PC-9 (cell line): Measurements from ENCODE around the gene CTNNBL1. TPM values are rescaled to one million over a fixed set of nuclear protein-coding genes. Genes with fewer than 3 reads are reported as not detected.

Source experiments
- BruUV-seq: library from RNA; stranded (reverse); fragments of 400-500 nt; replicated peaks from 2 replicates; lab custom pipeline; 2021; lab: Mats Ljungman, UMichigan
- CTCF ChIA-PET: fragments of 300-600 bp; sonication (Branson Sonifier 250); formaldehyde crosslinking; loops from one replicate; lab custom pipeline; 2022; ENCODE audit warnings: antibody characterized with exemption; lab: Charles Lee
- POLR2A ChIA-PET: fragments of 300-600 bp; sonication (Branson Sonifier 250); formaldehyde crosslinking; loops from one replicate; lab custom pipeline; 2022; ENCODE audit warnings: antibody characterized with exemption; ENCODE audit not compliant: unreplicated experiment; lab: Charles Lee
- DNase-seq, 2 experiments: peaks; one replicate each; pipeline versions ENCODE4 v3.0.0 to v3.0.0-alpha.2; 2015 to 2022; ENCODE audit warnings: mixed read lengths in 1 of 2
- H2AFZ ChIP-seq: fragments of 200-600 bp; sonication (generic); 2 replicates; pipeline ENCODE4 v1.8.1; 2017; ENCODE audit warnings: antibody characterized with exemption
- H3F3A ChIP-seq: fragments of 200-600 bp; sonication (generic); 2 replicates; pipeline ENCODE4 v1.8.1; 2017; ENCODE audit warnings: antibody characterized with exemption, mild to moderate bottlenecking, low read depth; ENCODE audit not compliant: insufficient read depth
- H3K27ac ChIP-seq: fragments of 200-600 bp; sonication (generic); 2 replicates; pipeline ENCODE4 v1.6.1; 2016; ENCODE audit warnings: mixed run types
- H3K27me3 ChIP-seq: fragments of 200-600 bp; sonication (generic); 2 replicates; pipeline ENCODE4 v1.6.1; 2016; ENCODE audit warnings: low read depth, mixed run types; ENCODE audit not compliant: insufficient read depth
- H3K36me3 ChIP-seq: fragments of 200-600 bp; sonication (generic); 2 replicates; pipeline ENCODE4 v1.6.1; 2016; ENCODE audit warnings: low read depth, mixed run types
- H3K4me1 ChIP-seq: fragments of 200-600 bp; sonication (generic); replicated peaks from 2 replicates; pipeline ENCODE4 v1.6.1; 2016; ENCODE audit warnings: mixed run types; ENCODE audit not compliant: insufficient read depth
- H3K4me2 ChIP-seq: fragments of 200-600 bp; sonication (generic); 2 replicates; pipeline ENCODE4 v1.6.1; 2017; ENCODE audit warnings: mixed run types
- H3K4me3 ChIP-seq: fragments of 200-600 bp; sonication (generic); 2 replicates; pipeline ENCODE4 v1.6.1; 2016; ENCODE audit warnings: mixed run types
- H3K79me2 ChIP-seq: fragments of 200-600 bp; sonication (generic); 2 replicates; pipeline ENCODE4 v1.6.1; 2017; ENCODE audit warnings: low read depth, mixed run types
- H3K9me2 ChIP-seq: fragments of 200-600 bp; sonication (generic); 2 replicates; pipeline ENCODE4 v1.8.1; 2017; ENCODE audit warnings: mild to moderate bottlenecking; ENCODE audit not compliant: insufficient read depth
- H3K9me3 ChIP-seq: fragments of 200-600 bp; sonication (generic); 2 replicates; pipeline ENCODE4 v1.8.1; 2016; ENCODE audit warnings: low read depth; ENCODE audit not compliant: insufficient read depth
- H4K20me1 ChIP-seq: fragments of 200-600 bp; sonication (generic); 2 replicates; pipeline ENCODE4 v1.8.1; 2017; ENCODE audit not compliant: insufficient read depth
- CTCF ChIP-seq: fragments of 200-600 bp; sonication (generic); conservative IDR thresholded peaks from 2 replicates; pipeline ENCODE4 v1.6.1; 2017; ENCODE audit warnings: mixed run types, antibody characterized with exemption, mild to moderate bottlenecking, moderate library complexity
- EZH2 ChIP-seq: fragments of 200-600 bp; sonication (generic); IDR thresholded peaks from 2 replicates; pipeline ENCODE4 v1.8.0; 2017; ENCODE audit warnings: antibody characterized with exemption, low read depth
- intact Hi-C: fragments of 100-400 bp; cut with micrococcal nuclease; formaldehyde crosslinking; loops from one replicate; pipeline ENCODE4 v1.10.0; 2022; ENCODE audit not compliant: unreplicated experiment
- total RNA-seq: library from RNA; stranded (reverse); gene quantifications from 2 replicates; pipeline ENCODE4 v1.2.3, GENCODE V29; 2021

The CTNNBL1 gene
- total RNA-seq, 1 experiment from 2014 or later, result 83.5 TPM

- CTCF ChIA-PET, result no interaction called here
Observed at GRCh38 chr20:37773291-37773826, 79.5 kb downstream of the CTNNBL1 start.

GRCh38 chr20:37774156-37774555 lies 80.3 kb downstream of the CTNNBL1 start:
- Histone ChIP-seq H3K27me3 (no peaks in the 10 kb centered on the region), H3F3A (no peaks in the 10 kb centered on the region), H2AFZ (no peak overlapping the region), H3K27ac (no peak overlapping the region), H3K79me2 (no peaks in the 10 kb centered on the region), H3K4me3 (no peak overlapping the region), H3K36me3 (no peaks in the 10 kb centered on the region), H4K20me1 (no peaks in the 10 kb centered on the region), H3K4me2 (no peak overlapping the region), H3K4me1 (no peaks in the 10 kb centered on the region), H3K9me3 (no peaks in the 10 kb centered on the region), H3K9me2 (no peaks in the 10 kb centered on the region)
- ChIA-PET POLR2A (no interaction called here), CTCF (no interaction called here)
- intact Hi-C loops, result no loop called here
- TF ChIP-seq CTCF, result no peak
- TF ChIP-seq EZH2, result no peak
- BruUV-seq, result no TSS peak
- no peak for DNase-seq

More at GRCh38 chr20:37773291-37773826, 79.5 kb downstream of the CTNNBL1 start:
- no peaks in the 10 kb centered on the region for H3K9me3 ChIP-seq
- H4K20me1 ChIP-seq, result no peaks in the 10 kb centered on the region
- no peak overlapping the region for H3K27ac ChIP-seq
- intact Hi-C loops, result no loop called here
- H3K4me3 ChIP-seq, result no peak overlapping the region
- no peak overlapping the region for H3K4me2 ChIP-seq
- DNase-seq, result no peak
- no peak for TF ChIP-seq CTCF
- TF ChIP-seq EZH2, result no peak
- no peaks in the 10 kb centered on the region for H3K9me2 ChIP-seq
- H3K79me2 ChIP-seq, result no peaks in the 10 kb centered on the region
- POLR2A ChIA-PET, result interaction anchor here (0.5 kb wide), 1 partner anchor 555 kb away, joined by 9 read pairs; no protein-coding TSS in a partner anchor
- BruUV-seq, result no TSS peak
- H3K27me3 ChIP-seq, result no peaks in the 10 kb centered on the region
- H2AFZ ChIP-seq, result no peak overlapping the region
- H3K4me1 ChIP-seq, result no peaks in the 10 kb centered on the region
- H3F3A ChIP-seq, result no peaks in the 10 kb centered on the region
- H3K36me3 ChIP-seq, result no peaks in the 10 kb centered on the region

- no peak overlapping the region for H3K4me3 ChIP-seq
- ChIA-PET CTCF (no interaction called here), POLR2A (no interaction called here)
- no peaks in the 10 kb centered on the region for H3K36me3 ChIP-seq
- H4K20me1 ChIP-seq, result no peaks in the 10 kb centered on the region
- intact Hi-C loops, result no loop called here
- no peak overlapping the region for H3K27ac ChIP-seq
- no peak overlapping the region for H3K4me2 ChIP-seq
- BruUV-seq, result no TSS peak
- TF ChIP-seq CTCF (no peak), EZH2 (no peak)
- no peaks in the 10 kb centered on the region for H3K27me3 ChIP-seq
- no peak for DNase-seq
- no peaks in the 10 kb centered on the region for H3F3A ChIP-seq
- H3K9me2 ChIP-seq, result no peaks in the 10 kb centered on the region
- H3K4me1 ChIP-seq, result no peaks in the 10 kb centered on the region
- no peak overlapping the region for H2AFZ ChIP-seq
- H3K9me3 ChIP-seq, result no peaks in the 10 kb centered on the region
- no peaks in the 10 kb centered on the region for H3K79me2 ChIP-seq
Observed at GRCh38 chr20:37775200-37775599, 81.4 kb downstream of the CTNNBL1 start.
